ENCODE measurements around the gene CPNE6.

CPNE6 gene

DNA sequence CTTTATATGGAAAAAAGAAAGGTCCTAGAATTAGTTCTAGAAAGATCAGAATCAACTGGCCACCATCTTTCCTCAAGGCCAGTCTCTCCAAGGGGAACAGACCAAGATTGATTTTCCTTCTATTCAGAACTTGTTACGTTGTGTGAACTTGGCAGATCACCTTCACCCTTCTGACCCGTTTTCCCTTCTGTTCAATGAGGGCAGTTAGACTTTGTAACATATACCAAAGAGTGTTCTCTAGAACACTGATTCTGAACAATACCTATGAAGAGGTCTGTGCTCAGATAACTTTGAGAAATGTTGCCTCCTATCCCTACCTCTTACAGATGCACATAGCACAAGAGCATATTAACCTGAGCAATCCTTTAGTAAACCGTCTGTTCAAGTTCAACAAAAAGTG lies 12.1 kb downstream of the CPNE6 start:
- TF ChIP-seq CTCF (IDR thresholded peaks at IDR 0.05; ENCODE audit: low read length, missing control alignments), result no peak
- no peak overlapping the region for H3K4me3 ChIP-seq (replicated peaks; ENCODE audit: low read depth, low read length)
- no peak for DNase-seq (ENCODE audit: low read depth)

GRCh38 chr14:24084440-24084839 lies 13.1 kb downstream of the CPNE6 start:
- no peak overlapping the region for H3K4me3 ChIP-seq (replicated peaks; ENCODE audit: low read depth, low read length)
- TF ChIP-seq CTCF (IDR thresholded peaks at IDR 0.05; ENCODE audit: low read length, missing control alignments), result no peak
- no peak for DNase-seq (ENCODE audit: low read depth)

DNA sequence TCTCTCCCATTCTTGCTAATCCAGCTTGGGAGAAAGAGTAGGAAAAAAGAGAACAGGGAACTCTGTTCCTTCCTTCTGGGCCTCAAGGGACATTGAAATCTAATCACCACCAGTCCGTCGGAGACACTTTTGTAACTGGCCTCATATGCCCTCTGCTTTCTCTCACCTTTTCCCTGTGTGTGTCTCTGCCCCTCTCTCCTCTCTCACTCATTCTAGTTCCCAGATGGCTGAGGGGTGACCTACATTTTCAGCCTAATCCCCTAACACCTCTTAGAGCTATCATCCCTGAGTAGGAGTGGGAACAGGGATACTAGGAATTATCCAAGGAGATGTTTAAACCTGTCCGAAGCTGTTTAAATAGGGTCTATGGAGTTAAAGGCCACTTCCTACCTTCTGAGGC lies 13.9 kb downstream of the CPNE6 start:
- no peak for TF ChIP-seq CTCF (IDR thresholded peaks at IDR 0.05; ENCODE audit: low read length, missing control alignments)
- no peak overlapping the region for H3K4me3 ChIP-seq (replicated peaks; ENCODE audit: low read depth, low read length)
- no peak for DNase-seq (ENCODE audit: low read depth)

DNA sequence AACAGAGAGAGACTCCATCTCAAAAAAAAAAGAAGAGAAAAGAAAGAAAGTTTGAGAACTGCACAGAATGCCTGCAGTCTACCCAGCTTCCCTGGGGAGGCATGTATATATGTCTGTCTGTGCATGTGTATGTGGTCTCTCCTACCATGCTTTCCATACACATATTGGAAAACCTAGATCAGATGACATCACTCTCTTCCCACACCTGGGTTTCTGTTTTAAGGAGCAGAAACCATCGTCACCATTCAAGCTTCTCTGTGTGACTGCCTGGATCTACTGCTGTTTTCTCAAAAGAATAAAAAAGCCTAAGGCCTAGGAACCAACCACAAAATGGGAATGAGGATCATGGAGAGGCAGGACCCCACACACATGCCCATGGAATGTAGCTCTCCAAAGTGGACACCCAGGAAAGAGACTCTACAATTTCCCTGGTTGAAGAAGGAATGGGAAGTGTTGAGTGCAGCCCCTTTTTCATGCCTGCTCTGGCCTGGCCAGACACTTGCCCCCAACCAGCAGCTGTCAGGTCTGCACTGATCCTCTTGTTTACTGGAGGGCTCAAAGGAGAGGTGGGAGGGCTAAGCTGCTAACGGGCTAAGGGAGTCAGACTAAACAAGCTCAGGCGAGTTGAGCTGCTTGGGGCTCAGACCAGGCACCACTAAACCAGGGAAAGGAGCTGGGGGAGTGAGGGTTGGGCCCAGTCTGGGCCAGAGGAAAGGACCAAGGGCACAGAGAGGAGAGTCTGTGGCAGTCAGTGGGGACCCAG lies 15.0 kb downstream of the CPNE6 start:
- TF ChIP-seq CTCF (IDR thresholded peaks at IDR 0.05; ENCODE audit: low read length, missing control alignments), result no peak
- H3K4me3 ChIP-seq (replicated peaks; ENCODE audit: low read depth, low read length), result no peak overlapping the region

DNA sequence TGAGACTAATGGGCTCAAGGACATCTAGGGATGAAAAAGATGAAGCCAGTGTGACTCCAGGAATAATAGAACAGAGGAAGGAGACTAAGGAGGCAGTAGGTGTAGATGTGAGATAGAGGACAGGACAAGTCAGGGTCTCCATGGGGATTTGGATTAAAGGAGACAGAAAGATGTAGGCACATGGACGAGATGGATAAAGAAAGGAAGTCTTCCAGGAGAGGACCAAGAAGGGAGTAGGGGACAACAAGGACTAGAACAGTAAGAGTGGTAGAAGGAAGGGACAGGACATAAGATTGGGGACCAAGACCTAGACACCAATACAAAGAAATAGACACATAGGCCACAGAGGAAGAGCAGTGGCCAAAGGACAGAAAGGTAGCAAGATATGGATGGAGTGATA lies 15.6 kb downstream of the CPNE6 start:
- no peak overlapping the region for H3K4me3 ChIP-seq (replicated peaks; ENCODE audit: low read depth, low read length)
- DNase-seq (ENCODE audit: low read depth), result no peak
- no peak for TF ChIP-seq CTCF (IDR thresholded peaks at IDR 0.05; ENCODE audit: low read length, missing control alignments)

More for the DNA sequence above, 15.0 kb downstream of the CPNE6 start:
- DNase-seq (ENCODE audit: low read depth), result no peak

DNA sequence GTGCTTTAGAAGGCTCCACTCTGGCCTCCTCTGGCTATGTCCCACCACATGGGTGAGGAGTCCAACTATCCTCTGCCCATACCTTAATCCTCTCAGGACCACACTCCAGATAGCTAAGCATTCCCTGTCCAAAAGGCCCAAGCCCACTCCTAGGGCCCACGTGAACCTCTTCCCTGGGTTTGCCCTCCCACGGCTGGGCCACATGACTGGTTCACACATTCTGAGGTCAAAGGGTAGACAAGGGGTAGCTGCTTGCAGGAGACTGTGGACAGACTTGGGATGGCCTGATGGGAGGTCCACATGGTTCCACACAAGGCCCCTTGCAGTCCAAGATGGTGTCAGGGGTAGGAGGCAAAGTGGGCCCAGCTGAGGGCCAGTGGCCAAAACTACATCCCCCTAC lies 16.7 kb downstream of the CPNE6 start:
- H3K4me3 ChIP-seq (replicated peaks; ENCODE audit: low read depth, low read length), result no peak overlapping the region
- no peak for DNase-seq (ENCODE audit: low read depth)

More for the DNA sequence above, 16.7 kb downstream of the CPNE6 start:
- TF ChIP-seq CTCF (IDR thresholded peaks at IDR 0.05; ENCODE audit: low read length, missing control alignments), result no peak
